Measurements from ENCODE around the gene LY6G6D. TPM values are rescaled to one million over a fixed set of nuclear protein-coding genes. Genes with fewer than 3 reads are reported as not detected.

Gene LY6G6D
- total and polyA plus RNA-seq, 2 of the 13 experiments (the other 11 are each of a cell fraction or from before 2014, with no cell fraction given) = not detected

- no peak for TF ChIP-seq HMGXB3 (CRISPR knock-in tag; IDR thresholded peaks at IDR 0.05; ENCODE audit: borderline replicate concordance)
- TF ChIP-seq KLF13 (CRISPR knock-in tag; IDR thresholded peaks at IDR 0.05) = no peak; the same call in none of the 2 replicates
- TF ChIP-seq, protein P1, sequence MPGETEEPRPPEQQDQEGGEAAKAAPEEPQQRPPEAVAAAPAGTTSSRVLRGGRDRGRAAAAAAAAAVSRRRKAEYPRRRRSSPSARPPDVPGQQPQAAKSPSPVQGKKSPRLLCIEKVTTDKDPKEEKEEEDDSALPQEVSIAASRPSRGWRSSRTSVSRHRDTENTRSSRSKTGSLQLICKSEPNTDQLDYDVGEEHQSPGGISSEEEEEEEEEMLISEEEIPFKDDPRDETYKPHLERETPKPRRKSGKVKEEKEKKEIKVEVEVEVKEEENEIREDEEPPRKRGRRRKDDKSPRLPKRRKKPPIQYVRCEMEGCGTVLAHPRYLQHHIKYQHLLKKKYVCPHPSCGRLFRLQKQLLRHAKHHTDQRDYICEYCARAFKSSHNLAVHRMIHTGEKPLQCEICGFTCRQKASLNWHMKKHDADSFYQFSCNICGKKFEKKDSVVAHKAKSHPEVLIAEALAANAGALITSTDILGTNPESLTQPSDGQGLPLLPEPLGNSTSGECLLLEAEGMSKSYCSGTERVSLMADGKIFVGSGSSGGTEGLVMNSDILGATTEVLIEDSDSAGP (CRISPR knock-in tag; IDR thresholded peaks at IDR 0.05; ENCODE audit: borderline replicate concordance) = peak; percentile 78; the same call in 1 of the 2 replicates
- TF ChIP-seq ZNF263 (CRISPR knock-in tag; IDR thresholded peaks at IDR 0.05) = peak; percentile 43; the same call in 1 of the 2 replicates
- peak; percentile 76 for TF ChIP-seq NFAT5 (CRISPR knock-in tag; IDR thresholded peaks at IDR 0.05)
- TF ChIP-seq ZNF772 (CRISPR knock-in tag; IDR thresholded peaks at IDR 0.05) = no peak
- peak; percentile 51 for TF ChIP-seq SP2 (CRISPR knock-in tag; IDR thresholded peaks at IDR 0.05)
- TF ChIP-seq ZNF230 (CRISPR knock-in tag; IDR thresholded peaks at IDR 0.05) = peak; percentile 69; the same call in 1 of the 2 replicates
- TF ChIP-seq NRL (CRISPR knock-in tag; IDR thresholded peaks at IDR 0.05; ENCODE audit: borderline replicate concordance) = peak; percentile 75; the same call in 1 of the 2 replicates
- TF ChIP-seq ZNF724P (CRISPR knock-in tag; IDR thresholded peaks at IDR 0.05; ENCODE audit: borderline replicate concordance) = 0 out of 2 replicates have a peak, but pooled peaks have one; percentile 15
- peak; percentile 61; the same call in 1 of the 2 replicates for TF ChIP-seq ZBTB38 (CRISPR knock-in tag; IDR thresholded peaks at IDR 0.05)
- no peak for TF ChIP-seq RFX1 (IDR thresholded peaks at IDR 0.05)
- 0 out of 2 replicates have a peak, but pooled peaks have one; percentile 27 for TF ChIP-seq ZNF12 (CRISPR knock-in tag; IDR thresholded peaks at IDR 0.05)
- peak; percentile 33; the same call in 1 of the 2 replicates for TF ChIP-seq HNF1B (CRISPR knock-in tag; IDR thresholded peaks at IDR 0.05)
These were observed 51.0 kb downstream of the LY6G6D start (continued) for GRCh38 chr6:31765910-31766794.

Data from HepG2 (cell line).